Stimulated activated CD8-positive, alpha-beta memory T cell treated with anti-CD3 and anti-CD28 coated beads, Interleukin-12 subunit alpha, Interleukin-12 subunit beta, amount 100 ng/mL, for 24 hours (primary cell): ENCODE data around the gene PHC2.

Experiments
- DNase-seq: peaks from one replicate; pipeline ENCODE4 v3.0.0-alpha.2; 2020; ENCODE audit errors: extremely low read depth

The PHC2 gene, protein sequence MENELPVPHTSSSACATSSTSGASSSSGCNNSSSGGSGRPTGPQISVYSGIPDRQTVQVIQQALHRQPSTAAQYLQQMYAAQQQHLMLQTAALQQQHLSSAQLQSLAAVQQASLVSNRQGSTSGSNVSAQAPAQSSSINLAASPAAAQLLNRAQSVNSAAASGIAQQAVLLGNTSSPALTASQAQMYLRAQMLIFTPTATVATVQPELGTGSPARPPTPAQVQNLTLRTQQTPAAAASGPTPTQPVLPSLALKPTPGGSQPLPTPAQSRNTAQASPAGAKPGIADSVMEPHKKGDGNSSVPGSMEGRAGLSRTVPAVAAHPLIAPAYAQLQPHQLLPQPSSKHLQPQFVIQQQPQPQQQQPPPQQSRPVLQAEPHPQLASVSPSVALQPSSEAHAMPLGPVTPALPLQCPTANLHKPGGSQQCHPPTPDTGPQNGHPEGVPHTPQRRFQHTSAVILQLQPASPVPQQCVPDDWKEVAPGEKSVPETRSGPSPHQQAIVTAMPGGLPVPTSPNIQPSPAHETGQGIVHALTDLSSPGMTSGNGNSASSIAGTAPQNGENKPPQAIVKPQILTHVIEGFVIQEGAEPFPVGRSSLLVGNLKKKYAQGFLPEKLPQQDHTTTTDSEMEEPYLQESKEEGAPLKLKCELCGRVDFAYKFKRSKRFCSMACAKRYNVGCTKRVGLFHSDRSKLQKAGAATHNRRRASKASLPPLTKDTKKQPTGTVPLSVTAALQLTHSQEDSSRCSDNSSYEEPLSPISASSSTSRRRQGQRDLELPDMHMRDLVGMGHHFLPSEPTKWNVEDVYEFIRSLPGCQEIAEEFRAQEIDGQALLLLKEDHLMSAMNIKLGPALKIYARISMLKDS

GRCh38 chr1:33430692-33431593, at the start of gene PHC2:
Gene PHC2 (minus strand): TSS chr1:33431095. CDS start chr1:33375539, 55,556 bp downstream.
- DNase-seq: peak; percentile 81

GRCh38 chr1:33477451-33477850, 46.6 kb upstream of the PHC2 start:
- DNase-seq: no peak

DNA sequence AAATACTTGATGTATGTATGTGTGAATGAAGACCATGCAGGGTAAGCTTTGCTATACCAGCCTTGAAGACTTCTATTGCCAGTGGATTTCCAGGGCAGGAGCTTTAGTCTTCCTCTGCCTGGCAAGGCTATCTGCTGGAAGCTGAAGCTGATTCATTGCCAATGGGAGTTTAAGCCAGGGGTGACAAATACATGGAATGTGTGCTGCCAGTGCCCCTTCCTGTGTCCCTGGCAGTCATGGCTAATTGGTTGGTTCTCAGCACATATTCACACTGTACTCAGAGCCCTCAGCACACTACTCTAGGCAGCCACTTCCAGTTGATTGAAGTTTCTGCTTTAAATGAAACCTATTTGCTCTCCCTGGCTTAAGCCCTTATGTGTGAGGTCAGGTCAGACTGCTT, 43.0 kb upstream of the PHC2 start:
- DNase-seq: no peak

GRCh38 chr1:33472269-33472980, 41.5 kb upstream of the PHC2 start, which contains the start of gene ZSCAN20:
Gene ZSCAN20 (plus strand): TSS chr1:33472645. CDS start chr1:33479289, 6,644 bp downstream.
- DNase-seq: peak; percentile 82

DNA sequence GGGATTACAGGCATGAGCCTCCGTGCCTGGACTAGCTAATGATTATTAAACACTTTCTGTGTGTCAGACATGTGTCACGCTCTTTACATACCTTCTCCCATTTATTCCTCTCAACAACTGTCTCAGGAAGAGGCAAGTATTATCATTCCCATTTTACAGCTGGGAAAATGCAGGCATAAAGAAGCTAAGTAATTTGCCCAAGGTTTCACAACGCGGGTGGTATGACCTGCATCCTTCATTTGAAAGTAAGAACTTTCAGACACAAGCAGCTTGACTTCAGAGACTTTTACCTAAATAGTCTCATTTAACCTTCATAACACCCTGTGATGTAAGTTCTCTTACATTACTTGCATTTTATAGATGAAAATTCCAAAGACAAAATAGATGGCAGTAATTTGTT, 40.5 kb upstream of the PHC2 start:
- DNase-seq: no peak

- peak; percentile 5 for DNase-seq
These were observed 39.7 kb upstream of the PHC2 start for GRCh38 chr1:33470495-33471012.

- no peak for DNase-seq
These were observed 38.8 kb upstream of the PHC2 start for GRCh38 chr1:33469691-33470090.

DNA sequence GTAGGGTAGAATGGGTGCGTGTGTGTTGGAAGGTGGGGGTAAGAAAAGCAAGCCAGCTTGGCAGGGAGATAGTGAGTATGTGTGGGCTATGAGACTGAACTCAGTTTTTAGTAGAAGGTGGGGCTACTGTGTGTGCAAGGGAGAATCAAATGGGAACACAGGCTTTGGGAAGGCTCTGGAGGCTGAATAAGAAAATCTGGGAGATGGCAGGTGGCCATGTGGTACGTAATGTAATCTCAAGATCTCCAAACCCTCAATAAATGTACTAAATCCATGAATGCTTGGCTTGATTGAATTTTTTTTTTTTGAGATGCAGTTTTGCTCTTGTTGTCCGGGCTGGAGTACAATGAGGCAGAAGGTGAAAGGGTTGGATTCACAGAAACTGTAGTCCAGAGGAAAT, 38.1 kb upstream of the PHC2 start:
- no peak for DNase-seq

- no peak for DNase-seq
These were observed 37.6 kb upstream of the PHC2 start for GRCh38 chr1:33468531-33468930.

DNA sequence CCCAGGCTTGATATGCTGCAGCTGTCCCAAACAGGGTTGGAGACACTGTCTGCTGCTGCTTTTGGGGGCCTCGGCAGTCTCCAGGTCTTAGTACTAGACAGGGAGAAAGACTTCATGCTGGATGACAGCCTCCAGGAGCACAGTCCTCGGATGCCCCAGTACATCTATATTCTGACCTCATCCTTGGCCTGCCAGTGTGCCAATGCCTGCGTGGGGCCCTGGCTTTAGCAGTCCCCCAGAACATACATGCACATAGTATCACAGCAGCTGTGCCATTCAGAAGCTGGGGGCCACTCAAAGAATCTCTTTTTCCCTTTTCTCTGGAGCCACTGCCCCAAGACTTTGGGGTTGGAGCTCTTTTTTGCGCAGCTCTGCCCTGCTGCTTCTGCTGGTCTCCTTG, 37.1 kb upstream of the PHC2 start:
- no peak for DNase-seq

GRCh38 chr1:33466159-33466558, 35.3 kb upstream of the PHC2 start:
- DNase-seq: no peak

DNA sequence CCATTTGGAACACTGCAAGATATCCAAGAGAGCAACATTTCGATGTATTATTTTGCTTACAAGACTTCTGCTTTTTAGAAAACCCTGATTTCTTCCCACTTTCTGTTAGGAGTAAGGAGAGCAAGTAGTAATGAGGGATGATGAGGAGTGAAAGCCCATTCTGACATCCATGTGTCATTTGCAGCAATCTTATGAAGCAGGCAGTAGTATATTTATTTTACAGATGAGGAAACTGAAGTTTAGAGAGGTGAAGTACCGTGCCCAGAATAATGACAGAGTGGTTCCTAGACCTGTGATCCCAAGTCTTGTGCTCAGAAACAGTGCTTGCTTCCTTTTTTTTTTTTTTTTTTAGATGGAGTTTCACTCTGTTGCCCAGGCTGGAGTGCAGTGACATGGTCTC, 34.4 kb upstream of the PHC2 start:
- no peak for DNase-seq

GRCh38 chr1:33464552-33464951, 33.7 kb upstream of the PHC2 start:
- no peak for DNase-seq

DNA sequence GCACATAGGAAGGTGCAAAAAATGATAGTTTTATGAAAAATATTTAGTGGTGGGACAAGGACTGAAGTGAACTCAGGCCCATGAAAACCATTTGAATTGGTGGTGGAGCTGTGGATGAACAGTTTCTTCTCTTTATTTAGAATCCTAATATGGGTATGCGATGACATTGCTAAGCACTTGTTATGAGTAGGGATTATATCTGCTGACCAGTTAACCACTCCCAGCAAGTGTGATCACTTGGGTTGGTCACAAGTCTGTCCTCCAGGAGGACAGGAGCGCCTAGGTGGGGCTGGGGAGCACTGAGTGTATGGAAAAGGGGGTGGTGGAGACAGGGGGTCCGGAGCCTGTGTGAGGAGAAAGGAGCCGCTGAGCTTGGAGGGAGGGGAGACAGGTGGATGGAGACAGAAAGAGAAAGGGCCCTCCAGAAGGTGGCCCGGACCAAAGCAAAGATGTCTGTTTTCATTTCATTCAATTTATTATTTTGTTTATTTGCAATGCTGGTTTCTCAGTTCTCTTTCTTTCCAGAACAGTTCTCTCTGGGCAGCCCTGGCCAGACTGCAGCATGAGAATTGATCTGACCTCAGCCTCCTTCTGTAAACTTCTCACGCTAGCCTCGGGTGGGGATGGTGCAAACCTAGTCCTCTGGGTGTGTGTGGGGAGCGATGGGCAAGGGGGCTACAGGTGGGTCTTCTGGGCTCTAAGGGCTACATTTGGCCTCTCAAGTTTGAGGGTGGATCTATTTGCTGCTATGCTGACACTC, 31.7 kb upstream of the PHC2 start:
- no peak for DNase-seq

GRCh38 chr1:33460947-33461629, 30.2 kb upstream of the PHC2 start:
- DNase-seq: no peak

- DNase-seq: no peak
These were observed 29.2 kb upstream of the PHC2 start for GRCh38 chr1:33460144-33460543.

- DNase-seq: no peak
These were observed 28.8 kb upstream of the PHC2 start for GRCh38 chr1:33459691-33460090.

GRCh38 chr1:33456502-33456886, 25.6 kb upstream of the PHC2 start:
- no peak for DNase-seq
